Mesenchymal stem cell (in vitro differentiated cells and primary cell): ENCODE results near the gene SMC3. TPM values are rescaled to one million over a fixed set of nuclear protein-coding genes. Genes with fewer than 3 reads are reported as not detected.
A peak's percentile ranks its signal among the peaks of the same experiment; 100 is the strongest.

Experiments used
- DNase-seq: peaks from one replicate; pipeline ENCODE4 v3.0.0-alpha.2; 2013
- H2AFZ ChIP-seq: one replicate; pipeline ENCODE4 v1.6.1; 2013; ENCODE audit warnings: low read depth, mild to moderate bottlenecking, control low read depth, inconsistent platforms, low read length, moderate library complexity
- H2AK5ac ChIP-seq: 2 replicates; pipeline ENCODE4 v1.6.1; 2013; ENCODE audit warnings: low read length, moderate library complexity, mild to moderate bottlenecking, inconsistent platforms; ENCODE audit not compliant: severe bottlenecking
- H2BK120ac ChIP-seq: one replicate; pipeline ENCODE4 v1.6.1; 2013; ENCODE audit warnings: low read depth, mild to moderate bottlenecking, inconsistent platforms, low read length, moderate library complexity
- H2BK12ac ChIP-seq, 2 experiments: one replicate each; pipeline ENCODE4 v1.6.1; 2013; ENCODE audit warnings: inconsistent platforms in 2 of 2, low read length in 2 of 2, mild to moderate bottlenecking in 2 of 2, moderate library complexity in 2 of 2, control low read depth in 1 of 2
- H2BK15ac ChIP-seq: one replicate; pipeline ENCODE4 v1.6.1; 2013; ENCODE audit warnings: mild to moderate bottlenecking, low read depth, inconsistent platforms; ENCODE audit not compliant: poor library complexity, severe bottlenecking
- H2BK5ac ChIP-seq: 2 replicates; pipeline ENCODE4 v1.6.1; 2013; ENCODE audit warnings: low read depth, mild to moderate bottlenecking, low read length, control low read depth, inconsistent platforms; ENCODE audit not compliant: poor library complexity, severe bottlenecking
- H3K14ac ChIP-seq, 2 experiments: one replicate each; pipeline ENCODE4 v1.6.1; 2013; ENCODE audit warnings: inconsistent platforms in 2 of 2, low read length in 2 of 2, control low read depth in 1 of 2, mild to moderate bottlenecking in 1 of 2, moderate library complexity in 1 of 2
- H3K18ac ChIP-seq, 2 experiments: one replicate each; pipeline ENCODE4 v1.6.1; 2013; ENCODE audit warnings: inconsistent platforms in 2 of 2, low read length in 2 of 2, control low read depth in 1 of 2, low read depth in 1 of 2, mild to moderate bottlenecking in 1 of 2
- H3K23ac ChIP-seq, 2 experiments: one replicate each; pipeline ENCODE4 v1.6.1; 2013; ENCODE audit warnings: inconsistent platforms in 2 of 2, low read length in 2 of 2, mild to moderate bottlenecking in 2 of 2, moderate library complexity in 2 of 2, control low read depth in 1 of 2
- H3K27ac ChIP-seq: 2 replicates; pipeline ENCODE4 v1.5.1; 2013; ENCODE audit warnings: mild to moderate bottlenecking, moderate library complexity, low read length, control low read depth, inconsistent platforms; ENCODE audit not compliant: poor library complexity, severe bottlenecking
- H3K27me3 ChIP-seq, 2 experiments: 2 replicates each; pipeline versions ENCODE4 v1.6.1 to v1.7.0; 2013; ENCODE audit warnings: low read length in 2 of 2, mild to moderate bottlenecking in 2 of 2, moderate library complexity in 2 of 2, control low read depth in 1 of 2, inconsistent platforms in 1 of 2; ENCODE audit not compliant: control insufficient read depth in 1 of 2, insufficient read depth in 1 of 2
- H3K36me3 ChIP-seq, 2 experiments: 2 replicates each; pipeline versions ENCODE4 v1.6.1 to v1.7.0; 2013; ENCODE audit warnings: low read length in 2 of 2, control low read depth in 1 of 2, inconsistent platforms in 1 of 2, low read depth in 1 of 2, mild to moderate bottlenecking in 1 of 2; ENCODE audit not compliant: insufficient read depth in 2 of 2, control insufficient read depth in 1 of 2
- H3K4ac ChIP-seq, 2 experiments: one replicate each; pipeline ENCODE4 v1.6.1; 2013; ENCODE audit warnings: inconsistent platforms in 2 of 2, low read length in 2 of 2, mild to moderate bottlenecking in 2 of 2, moderate library complexity in 2 of 2, control low read depth in 1 of 2, low read depth in 1 of 2
- H3K4me1 ChIP-seq: 2 replicates; pipeline ENCODE4 v1.6.1; 2013; ENCODE audit warnings: low read depth, low read length, control low read depth; ENCODE audit not compliant: control insufficient read depth, insufficient read depth
- H3K4me2 ChIP-seq: 2 replicates; pipeline ENCODE4 v1.6.1; 2013; ENCODE audit warnings: low read length, mild to moderate bottlenecking, inconsistent platforms; ENCODE audit not compliant: poor library complexity, severe bottlenecking
- H3K4me3 ChIP-seq, 2 experiments: 2 replicates each; pipeline versions ENCODE4 v1.5.1 to v1.7.0; 2013; ENCODE audit warnings: low read length in 2 of 2, mild to moderate bottlenecking in 2 of 2, control low read depth in 1 of 2, low read depth in 1 of 2; ENCODE audit not compliant: insufficient read depth in 1 of 2
- H3K79me1 ChIP-seq: replicated peaks from 2 replicates; pipeline ENCODE4 v1.6.1; 2013; ENCODE audit warnings: mild to moderate bottlenecking, control low read depth, low read length, inconsistent platforms; ENCODE audit not compliant: poor library complexity, severe bottlenecking
- H3K9ac ChIP-seq: 2 replicates; pipeline ENCODE4 v1.7.0; 2013; ENCODE audit warnings: mild to moderate bottlenecking, low read length, moderate library complexity
- H3K9me3 ChIP-seq: 2 replicates; pipeline ENCODE4 v1.7.0; 2013; ENCODE audit warnings: mild to moderate bottlenecking, low read length; ENCODE audit not compliant: control insufficient read depth
- H4K8ac ChIP-seq: one replicate; pipeline ENCODE4 v1.6.1; 2013; ENCODE audit warnings: inconsistent platforms, mild to moderate bottlenecking, low read length, moderate library complexity
- H4K91ac ChIP-seq: one replicate; pipeline ENCODE4 v1.6.1; 2013; ENCODE audit warnings: mild to moderate bottlenecking, low read length, inconsistent platforms
- WGBS: methylation state at CpG from one replicate; pipeline ENCODE4 v1.1.7; 2013; ENCODE audit warnings: mixed read lengths; 5-methylcytosine and 5-hydroxymethylcytosine counted together
- small RNA-seq: library from polyadenylated mRNA; stranded (forward); fragments of <200 nt; extraction: miRNeasy Mini kit (QIAGEN cat#:217004); gene quantifications from one replicate; pipeline ENCODE3, GENCODE V24; 2013; ENCODE audit warnings: low read depth

SMC3 gene

DNA sequence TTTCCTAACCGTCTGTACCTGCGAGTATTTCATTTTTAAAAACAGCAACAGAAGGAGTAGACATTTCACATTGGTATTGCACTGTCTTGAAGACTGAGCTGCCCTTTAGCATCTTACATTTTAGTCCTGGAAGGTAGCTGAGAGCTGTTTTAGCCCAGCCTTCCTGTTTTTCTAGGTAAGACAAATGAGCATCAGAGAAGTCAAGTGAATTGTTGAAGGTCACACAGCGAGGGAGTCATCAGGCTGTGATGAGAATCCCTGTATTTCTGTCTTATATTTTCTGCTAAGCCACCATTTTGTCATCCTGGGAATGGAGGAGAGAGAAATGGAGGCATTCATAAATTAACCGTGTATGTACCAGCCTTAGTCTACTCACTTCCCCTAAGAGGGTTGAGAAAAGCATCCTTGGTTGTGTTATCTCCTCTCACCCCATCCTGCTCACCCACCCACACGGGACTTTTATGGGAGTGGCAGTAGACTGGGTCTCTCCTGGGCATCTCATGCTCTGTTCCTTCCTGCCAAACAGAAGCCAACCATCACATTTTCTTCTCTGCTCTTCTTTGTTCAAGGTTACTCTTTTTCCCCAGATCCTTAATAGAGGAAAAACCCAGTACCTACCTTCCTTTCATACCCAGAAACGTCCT lies 85.1 kb downstream of the SMC3 start:
- Histone ChIP-seq H4K8ac (no peak overlapping the region), H2BK12ac (peak overlapping the region; percentile 63 to 79), H2BK15ac (no peak overlapping the region), H3K27ac (no peak overlapping the region), H2BK5ac (no peak overlapping the region), H2AFZ (no peak overlapping the region), H3K9me3 (no peaks in the 10 kb centered on the region), H3K4ac (peak overlapping the region in 1 of 2 experiments; percentile 24), H3K14ac (peak overlapping the region in 1 of 2 experiments; percentile 3), H4K91ac (no peak overlapping the region), H3K79me1 (no peaks in the 10 kb centered on the region), H3K9ac (no peak overlapping the region), H2AK5ac (peak overlapping the region; percentile 68), H3K4me2 (no peak overlapping the region), H3K23ac (no peak overlapping the region), H3K18ac (peak overlapping the region; percentile 46 to 47), H3K4me1 (peaks cover 3% of the 10 kb centered on the region), H3K4me3 (no peak overlapping the region), H3K36me3 (no peaks in the 10 kb centered on the region), H3K27me3 (peaks cover 0 to 14% of the 10 kb centered on the region in 2 experiments), H2BK120ac (no peak overlapping the region)
- 87% methylated on average over 4 of the region's 6 CpGs for WGBS
- no peak for DNase-seq

Small RNAs within 50 kb of the gene (small RNA-seq; reads per million reads assigned to genes)
- not detected for gene RF00019
